K562 (cell line): Measurements from ENCODE around the gene GPX6.

Experiments
- GABPA ChIP-seq: fragments of 200-800 bp; sonication (Bioruptor generic); conservative IDR thresholded peaks from 2 replicates; pipeline ENCODE4 v1.6.1; 2016; ENCODE audit warnings: low read depth, missing genetic modification characterization, missing compliant biosample characterization
- PHF8 ChIP-seq: fragments of 200-600 bp; sonication (generic); IDR thresholded peaks from 2 replicates; pipeline ENCODE4 v1.6.1; 2012; ENCODE audit warnings: mixed run types, mild to moderate bottlenecking, inconsistent platforms, low read length, moderate library complexity, borderline replicate concordance
- SMC3 ChIP-seq: conservative IDR thresholded peaks from 2 replicates; pipeline ENCODE4 v1.6.1; 2011; ENCODE audit warnings: low read depth, low read length, improper control_type of control experiment; ENCODE audit not compliant: insufficient read depth
- ZBED1 ChIP-seq: IDR thresholded peaks from 2 replicates; pipeline ENCODE4 v1.6.1; 2014
- ZFPM2 ChIP-seq: fragments of 250-450 bp; sonication (Bioruptor Pico); IDR thresholded peaks from 2 replicates; pipeline ENCODE4 v1.5.1; 2022; ENCODE audit warnings: mild to moderate bottlenecking
- ZNF232 ChIP-seq: sonication (generic); formaldehyde crosslinking; IDR thresholded peaks from 2 replicates; pipeline ENCODE4 v1.8.0; 2022; ENCODE audit warnings: mild to moderate bottlenecking, missing genetic modification reagents
- ZNF253 ChIP-seq: fragments of 250-450 bp; sonication (Bioruptor Pico); conservative IDR thresholded peaks from 2 replicates; pipeline ENCODE4 v1.6.1; 2021; ENCODE audit warnings: mild to moderate bottlenecking
- ZNF780A ChIP-seq: fragments of 250-450 bp; sonication (Bioruptor Pico); IDR thresholded peaks from 2 replicates; pipeline ENCODE4 v1.5.0; 2021; ENCODE audit warnings: mild to moderate bottlenecking
- ZZZ3 ChIP-seq: fragments of 450-650 bp; IDR thresholded peaks from 2 replicates; pipeline ENCODE4 v1.6.1; 2016; ENCODE audit warnings: antibody characterized with exemption, mild to moderate bottlenecking, moderate library complexity
- TF ChIP-seq, protein P1 (sequence below), 3 experiments: IDR thresholded peaks in 2 of 3; conservative IDR thresholded peaks in 1 of 3; 2 replicates each; pipeline ENCODE4 v1.5.1; 2011 to 2012; ENCODE audit warnings: low read length in 3 of 3, mild to moderate bottlenecking in 3 of 3, control low read depth in 2 of 3, improper control_type of control experiment in 1 of 3, inconsistent platforms in 1 of 3, low read depth in 1 of 3, mixed read lengths in 1 of 3, moderate library complexity in 1 of 3; ENCODE audit not compliant: insufficient read depth in 2 of 3

DNA sequence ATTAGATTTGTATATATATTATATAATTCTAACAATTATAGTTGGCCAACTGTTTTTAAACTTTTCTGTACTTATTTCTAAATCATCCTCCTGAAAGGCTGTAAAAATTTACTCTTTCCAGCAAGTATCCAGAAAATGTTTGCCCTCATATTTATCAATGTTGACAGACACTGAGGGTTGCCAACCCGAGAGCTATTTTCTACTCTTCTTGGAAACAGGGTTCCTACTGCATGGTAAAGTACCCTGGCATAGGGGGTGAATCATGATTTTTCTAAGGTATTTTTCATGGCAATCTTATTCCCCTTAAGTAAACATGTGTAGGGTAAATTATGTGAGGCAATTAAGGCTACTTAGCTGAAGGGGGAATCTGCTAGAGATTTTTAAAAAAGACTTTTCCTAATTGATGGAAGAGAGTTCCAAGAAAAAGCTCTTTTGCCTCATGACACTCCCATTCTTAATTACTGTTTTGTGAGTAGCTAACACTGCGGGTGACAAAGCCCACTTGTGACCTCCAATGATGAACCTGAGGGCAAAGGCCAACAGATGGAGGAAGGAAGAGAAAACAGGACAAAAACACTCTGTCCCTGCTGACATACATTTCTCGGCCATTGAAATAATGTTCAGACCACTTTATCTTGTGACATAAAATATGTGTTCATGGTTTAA, 48.0 kb upstream of the GPX6 start:
- no peak for TF ChIP-seq GABPA (tag)
- TF ChIP-seq ZNF780A: no peak
- no peak for TF ChIP-seq ZZZ3
- TF ChIP-seq, protein P1, sequence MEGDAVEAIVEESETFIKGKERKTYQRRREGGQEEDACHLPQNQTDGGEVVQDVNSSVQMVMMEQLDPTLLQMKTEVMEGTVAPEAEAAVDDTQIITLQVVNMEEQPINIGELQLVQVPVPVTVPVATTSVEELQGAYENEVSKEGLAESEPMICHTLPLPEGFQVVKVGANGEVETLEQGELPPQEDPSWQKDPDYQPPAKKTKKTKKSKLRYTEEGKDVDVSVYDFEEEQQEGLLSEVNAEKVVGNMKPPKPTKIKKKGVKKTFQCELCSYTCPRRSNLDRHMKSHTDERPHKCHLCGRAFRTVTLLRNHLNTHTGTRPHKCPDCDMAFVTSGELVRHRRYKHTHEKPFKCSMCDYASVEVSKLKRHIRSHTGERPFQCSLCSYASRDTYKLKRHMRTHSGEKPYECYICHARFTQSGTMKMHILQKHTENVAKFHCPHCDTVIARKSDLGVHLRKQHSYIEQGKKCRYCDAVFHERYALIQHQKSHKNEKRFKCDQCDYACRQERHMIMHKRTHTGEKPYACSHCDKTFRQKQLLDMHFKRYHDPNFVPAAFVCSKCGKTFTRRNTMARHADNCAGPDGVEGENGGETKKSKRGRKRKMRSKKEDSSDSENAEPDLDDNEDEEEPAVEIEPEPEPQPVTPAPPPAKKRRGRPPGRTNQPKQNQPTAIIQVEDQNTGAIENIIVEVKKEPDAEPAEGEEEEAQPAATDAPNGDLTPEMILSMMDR (IDR thresholded peaks at IDR 0.05 in 2 of 3, conservative IDR thresholded peaks at IDR 0.05 in 1 of 3; ENCODE audit: insufficient read depth in 2 of 3, low read depth in 1 of 3, low read length in 3 of 3): no peak
- no peak for TF ChIP-seq ZNF253 (CRISPR knock-in tag)
- TF ChIP-seq PHF8: no peak
- no peak for TF ChIP-seq ZBED1
- no peak for TF ChIP-seq ZFPM2
- no peak for TF ChIP-seq SMC3
- TF ChIP-seq ZNF232 (CRISPR knock-in tag): no peak
